Measurements from ENCODE around the gene CARD10.

The CARD10 gene

GRCh38 chr22:37462436-37462835, 56.8 kb downstream of the CARD10 start:
- no peak for DNase-seq (ENCODE audit: low read depth)

DNA sequence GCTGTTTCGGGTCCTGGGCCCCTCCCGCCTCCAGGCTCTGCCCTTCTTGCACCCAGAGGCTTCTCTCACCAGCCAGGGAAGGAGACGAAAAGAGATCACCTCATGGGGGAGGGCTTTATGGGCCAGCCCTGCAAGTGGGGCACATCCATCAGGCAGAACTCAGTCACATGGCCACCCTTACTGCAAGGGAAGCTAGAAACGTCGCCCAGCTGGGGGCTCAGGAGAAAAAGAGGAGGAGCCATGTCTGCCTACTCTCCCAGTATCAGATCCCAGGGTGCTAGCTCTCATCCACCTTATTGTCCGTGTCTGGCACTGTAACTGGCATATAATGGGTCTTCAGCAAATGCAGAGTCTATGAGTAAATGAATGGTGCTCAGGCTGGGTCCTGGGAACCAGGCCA, 57.3 kb downstream of the CARD10 start:
- DNase-seq (ENCODE audit: low read depth): no peak

GRCh38 chr22:37460684-37461083, 58.5 kb downstream of the CARD10 start:
- no peak for DNase-seq (ENCODE audit: low read depth)

GRCh38 chr22:37459206-37459605, 60.0 kb downstream of the CARD10 start:
- DNase-seq (ENCODE audit: low read depth): no peak

- DNase-seq (ENCODE audit: low read depth): peak; percentile 77
These were observed 61.9 kb downstream of the CARD10 start for GRCh38 chr22:37457093-37457893.

DNA sequence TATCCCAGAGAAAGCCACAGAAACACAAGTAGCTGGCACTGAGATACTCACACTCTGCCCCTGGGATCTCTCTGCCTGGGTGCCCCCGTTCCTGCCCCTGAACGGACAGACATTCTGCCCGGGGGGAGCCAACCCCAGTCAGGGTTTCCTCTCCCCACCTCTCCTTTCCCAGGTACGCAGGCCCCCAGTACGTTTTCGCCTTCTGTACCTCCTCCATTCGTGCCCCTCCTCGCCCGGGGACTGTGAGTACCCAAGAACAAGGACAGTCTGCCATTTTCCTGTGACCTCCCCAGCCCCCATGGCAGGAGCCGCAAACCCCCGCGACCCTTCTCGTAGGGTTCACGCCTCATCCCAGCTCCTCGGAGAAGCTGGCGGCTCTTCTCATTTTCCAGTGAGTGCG, 62.9 kb downstream of the CARD10 start:
- no peak for DNase-seq (ENCODE audit: low read depth)

DNA sequence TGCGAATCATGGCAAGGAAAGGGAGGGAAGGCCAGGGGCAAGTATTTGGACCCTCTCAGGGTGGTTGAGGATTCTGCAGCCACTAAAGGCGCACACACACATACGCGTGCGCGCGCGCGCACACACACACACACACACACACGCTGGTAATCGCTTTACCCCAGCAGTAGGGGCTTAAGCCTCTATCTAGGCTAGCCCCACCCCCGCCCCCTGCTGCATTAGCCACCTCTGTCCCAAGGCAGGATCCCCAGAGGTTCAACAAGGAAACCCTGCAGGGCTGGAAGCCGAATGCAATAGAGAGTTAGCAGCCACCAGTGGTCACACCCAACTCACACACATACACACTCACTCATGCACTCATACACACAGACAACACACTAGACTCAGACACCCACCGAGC, 63.3 kb downstream of the CARD10 start:
- DNase-seq (ENCODE audit: low read depth): no peak

GRCh38 chr22:37454857-37455686, 64.1 kb downstream of the CARD10 start:
- DNase-seq (ENCODE audit: low read depth): no peak

- DNase-seq (ENCODE audit: low read depth): no peak
These were observed 65.5 kb downstream of the CARD10 start for GRCh38 chr22:37453696-37454095.

DNA sequence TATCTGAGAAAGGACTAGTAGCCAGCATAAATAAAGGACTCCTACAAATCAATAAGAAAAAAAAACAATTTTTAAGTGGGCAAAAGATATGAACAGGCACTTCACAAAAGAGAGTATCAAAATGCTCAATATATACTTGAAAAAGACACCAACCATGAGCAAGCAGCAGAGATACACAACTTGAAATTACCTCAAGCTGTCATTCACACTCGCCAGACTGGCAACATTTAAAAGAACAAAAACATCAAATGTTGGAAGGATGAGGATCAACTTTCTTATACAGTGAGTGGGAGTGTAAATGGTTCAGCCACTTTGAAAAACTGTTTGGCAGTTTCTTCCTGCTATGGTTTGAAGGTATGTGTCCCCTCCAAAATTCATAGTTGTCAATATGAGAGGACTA, 68.0 kb downstream of the CARD10 start:
- no peak for DNase-seq (ENCODE audit: low read depth)

GRCh38 chr22:37449331-37450001, 69.7 kb downstream of the CARD10 start:
- DNase-seq (ENCODE audit: low read depth): no peak

DNA sequence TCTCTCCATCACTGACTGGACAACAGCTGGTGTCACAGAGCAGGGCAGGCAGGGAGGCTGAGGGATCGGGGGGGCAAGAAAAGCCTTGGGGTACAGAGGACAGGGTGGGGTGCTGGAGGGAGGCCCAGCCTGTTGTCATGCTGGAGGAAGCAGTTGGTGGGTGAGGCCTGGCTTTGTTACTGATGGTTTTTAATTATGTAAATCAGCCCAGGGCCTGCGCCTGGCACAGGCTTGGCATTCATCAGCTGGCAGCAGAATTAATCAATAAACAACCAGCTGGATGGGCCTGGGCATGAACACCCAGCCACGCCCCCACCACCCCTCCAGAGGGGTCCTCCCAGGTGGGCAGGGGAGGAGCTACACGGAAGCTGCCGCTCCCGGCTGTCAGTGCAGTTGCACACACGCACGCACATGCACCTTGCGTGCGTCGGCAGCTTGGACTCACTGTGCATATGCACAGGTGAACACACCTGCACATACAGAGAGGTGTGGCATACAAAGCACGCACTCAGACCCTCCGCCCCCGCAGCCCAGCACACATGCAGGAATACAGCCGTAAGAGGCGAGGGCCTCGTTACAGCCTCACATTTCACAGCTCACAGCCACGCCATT, 70.6 kb downstream of the CARD10 start:
- no peak for DNase-seq (ENCODE audit: low read depth)

DNA sequence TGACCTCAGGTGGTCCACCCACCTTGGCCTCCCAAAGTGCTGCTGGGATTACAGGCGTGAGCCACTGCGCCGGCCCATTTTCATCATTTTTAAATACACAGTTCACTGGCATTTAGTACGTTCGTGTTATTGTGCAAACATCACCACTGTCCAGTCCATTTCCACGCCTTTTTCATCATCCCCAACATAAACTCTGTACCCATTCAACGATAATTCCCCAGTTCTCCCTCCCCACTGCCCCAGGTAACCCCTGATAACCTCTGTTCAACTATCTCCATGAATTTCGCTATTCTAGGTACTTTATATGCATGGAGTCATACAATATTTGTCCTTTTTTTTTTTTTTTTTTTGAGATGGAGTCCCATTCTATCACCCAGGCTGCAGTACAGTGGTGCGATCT, 73.7 kb downstream of the CARD10 start:
- DNase-seq (ENCODE audit: low read depth): no peak

GRCh38 chr22:37443977-37444376, 75.2 kb downstream of the CARD10 start:
- no peak for DNase-seq (ENCODE audit: low read depth)

GRCh38 chr22:37443086-37443485, 76.1 kb downstream of the CARD10 start:
- no peak for DNase-seq (ENCODE audit: low read depth)

DNA sequence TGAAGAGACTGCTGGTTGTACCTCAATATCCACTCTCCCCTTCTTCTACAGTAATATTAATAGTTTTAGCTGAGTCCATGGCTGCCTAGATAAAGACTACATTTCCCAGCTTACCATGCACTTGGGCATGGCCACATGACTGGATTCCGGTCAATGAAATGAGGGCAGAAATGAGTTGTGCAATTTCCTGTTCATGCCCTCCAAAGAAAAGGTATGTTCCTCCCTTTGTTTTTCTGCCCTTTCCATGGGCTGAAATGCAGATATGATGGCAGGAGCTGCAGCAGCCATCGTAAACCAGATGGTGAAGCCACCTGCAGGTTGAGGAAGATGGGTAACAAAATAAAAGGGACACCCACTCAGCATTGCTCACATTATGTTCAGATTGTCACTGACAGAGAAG, 76.7 kb downstream of the CARD10 start:
- no peak for DNase-seq (ENCODE audit: low read depth)

- no peak for DNase-seq (ENCODE audit: low read depth)
These were observed 77.1 kb downstream of the CARD10 start for GRCh38 chr22:37442135-37442534.

DNA sequence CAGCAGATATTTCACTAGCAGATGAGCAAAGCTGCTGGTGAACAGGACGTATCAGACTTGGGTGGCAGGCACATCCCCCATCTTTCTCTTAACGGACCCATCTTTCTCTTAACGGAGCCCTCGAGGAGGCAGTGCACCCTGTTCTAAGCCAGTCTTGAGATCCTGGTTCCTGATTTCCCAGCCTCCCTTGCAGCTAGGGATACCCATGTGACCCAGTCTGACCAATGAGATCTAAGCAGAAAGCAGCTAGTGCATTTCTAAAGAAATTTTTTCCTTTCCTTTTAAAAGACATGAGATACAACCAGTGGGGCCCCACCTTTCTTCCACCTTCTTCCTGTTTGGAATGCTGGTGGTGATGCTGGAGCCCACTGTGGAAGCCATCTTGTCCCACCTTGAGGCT, 78.3 kb downstream of the CARD10 start:
- DNase-seq (ENCODE audit: low read depth): no peak

Data from activated gamma-delta T cell treated with anti-CD3 and anti-CD28 coated beads, Interleukin-2, amount 50 U/mL, for 16 hours (primary cell).